Coronary artery (tissue), 2 donors: ENCODE data around the gene DDIT4L.
A peak's percentile ranks its signal among the peaks of the same experiment; 100 is the strongest.
"Not testable (repeated sequence)": the region's sequence is repeated elsewhere in the genome, so short reads cannot be mapped to it uniquely, and the experiment has no call there.

Experiments used
- DNase-seq: peaks from one replicate; pipeline ENCODE4 v3.0.0-alpha.2; 2017; ENCODE audit warnings: low spot score
- H3K27ac ChIP-seq, 2 donors: fragments of 200-600 bp; sonication (generic); one replicate each; pipeline ENCODE4 v1.5.1; 2016 to 2019
- H3K4me3 ChIP-seq: fragments of 200-600 bp; sonication (generic); 2 replicates; pipeline ENCODE4 v1.5.1; 2016; ENCODE audit warnings: mild to moderate bottlenecking, moderate library complexity
- CTCF ChIP-seq: fragments of 200-600 bp; sonication (generic); IDR thresholded peaks from one replicate; pipeline ENCODE4 v1.5.1; 2019; ENCODE audit warnings: antibody characterized with exemption

The DDIT4L gene

DNA sequence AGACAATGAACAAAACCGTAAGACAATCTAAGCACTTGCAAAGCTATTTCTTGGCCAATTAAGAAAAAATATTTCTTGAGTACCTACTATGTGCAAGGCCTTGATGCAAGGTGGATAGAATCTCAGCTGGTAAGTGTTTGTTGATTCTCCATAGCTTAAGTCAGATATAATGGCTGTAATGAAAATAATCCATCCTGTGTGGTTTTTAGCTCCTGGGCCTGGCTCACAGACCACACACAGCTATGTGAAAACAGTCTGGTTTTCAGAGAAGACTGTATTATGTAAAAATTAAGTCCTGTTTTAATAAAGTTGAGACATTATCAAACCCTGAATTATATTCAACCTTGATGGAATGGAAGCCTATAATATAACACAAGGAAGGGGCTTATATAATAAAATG, 7.8 kb upstream of the DDIT4L start:
- DNase-seq, result no peak
- no peak for TF ChIP-seq CTCF
- H3K4me3 ChIP-seq, result no peak overlapping the region
- no peak overlapping the region for H3K27ac ChIP-seq

DNA sequence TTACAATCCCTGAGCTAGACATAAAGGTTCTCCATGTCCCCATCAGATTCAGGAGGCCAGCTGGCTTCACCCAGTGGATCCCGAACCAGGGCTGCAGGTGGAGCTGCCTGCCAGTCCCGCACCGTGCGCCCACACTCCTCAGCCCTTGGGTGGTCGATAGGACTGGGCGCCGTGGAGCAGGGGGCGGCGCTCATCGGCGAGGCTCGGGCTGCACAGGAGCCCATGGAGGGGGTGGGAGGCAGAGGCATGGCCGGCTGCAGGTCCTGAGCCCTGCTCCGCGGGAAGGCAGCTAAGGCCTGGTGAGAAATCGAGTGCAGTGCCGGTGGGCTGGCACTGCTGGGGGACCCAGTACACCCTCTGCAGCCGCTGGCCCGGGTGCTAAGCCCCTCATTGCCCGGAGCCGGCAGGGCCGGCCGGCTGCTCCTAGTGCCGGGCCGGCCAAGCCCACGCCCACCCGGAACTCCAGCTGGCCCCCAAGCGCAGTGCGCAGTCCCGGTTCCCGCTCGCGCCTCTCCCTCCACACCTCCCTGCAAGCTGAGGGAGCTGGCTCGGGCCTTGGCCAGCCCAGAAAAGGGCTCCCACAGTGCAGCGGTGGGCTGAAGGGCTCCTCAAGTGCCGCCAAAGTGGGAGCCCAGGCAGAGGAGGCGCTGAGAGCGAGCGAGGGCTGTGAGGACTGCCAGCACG, 6.3 kb upstream of the DDIT4L start:
- H3K4me3 ChIP-seq, DNase-seq, H3K27ac ChIP-seq: not testable (repeated sequence)

DNA sequence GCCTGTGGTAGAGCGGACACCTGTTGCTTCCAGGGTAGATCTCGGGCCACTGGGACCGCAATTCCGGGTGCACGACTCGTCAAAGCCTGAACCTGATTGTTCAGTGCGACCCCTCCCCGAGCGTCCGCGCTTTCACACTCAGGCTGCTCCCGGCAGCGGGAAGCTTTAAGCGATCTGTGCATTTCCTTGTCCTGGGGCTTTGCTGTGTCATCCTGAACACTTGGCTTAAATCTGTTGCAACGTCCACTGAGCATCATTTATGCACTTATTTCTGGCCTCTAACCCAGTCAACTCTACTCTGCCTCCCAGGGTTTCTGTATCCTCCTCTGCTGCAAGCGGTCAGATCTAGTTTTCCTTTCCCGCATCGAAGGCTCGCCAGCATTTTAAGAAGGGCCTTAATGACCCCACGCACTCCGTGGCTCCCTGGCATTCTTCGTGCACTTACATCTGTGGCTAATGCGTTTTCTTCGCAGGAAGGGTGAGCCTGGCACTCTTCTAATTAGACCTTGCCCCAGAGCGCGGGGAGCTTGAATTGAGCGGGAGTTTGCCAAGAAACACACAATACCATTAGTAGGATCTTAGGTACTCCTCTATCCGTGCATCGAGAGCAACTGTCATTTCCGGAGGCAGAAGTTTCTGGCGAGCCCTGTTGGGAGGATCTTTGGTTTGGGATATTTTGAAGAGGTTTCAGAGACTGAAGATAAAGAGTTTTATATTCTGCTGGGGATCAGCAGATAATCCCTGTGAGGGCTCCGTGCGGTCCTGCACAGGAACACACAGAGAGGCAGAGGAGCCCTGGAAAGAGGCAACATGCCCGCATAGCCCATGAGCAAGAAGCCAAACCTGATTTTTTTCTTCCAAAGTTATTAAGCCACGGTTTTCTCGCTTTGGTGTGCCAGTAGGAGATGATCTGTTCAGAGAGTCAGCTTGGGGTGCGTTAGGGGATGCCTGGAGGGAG, 654 bp upstream of the DDIT4L start:
- TF ChIP-seq CTCF, result no peak
- Histone ChIP-seq H3K4me3 (peak overlapping the region; percentile 79), H3K27ac (peak overlapping the region; percentile 15 to 56)
- peak; percentile 73 for DNase-seq

DNA sequence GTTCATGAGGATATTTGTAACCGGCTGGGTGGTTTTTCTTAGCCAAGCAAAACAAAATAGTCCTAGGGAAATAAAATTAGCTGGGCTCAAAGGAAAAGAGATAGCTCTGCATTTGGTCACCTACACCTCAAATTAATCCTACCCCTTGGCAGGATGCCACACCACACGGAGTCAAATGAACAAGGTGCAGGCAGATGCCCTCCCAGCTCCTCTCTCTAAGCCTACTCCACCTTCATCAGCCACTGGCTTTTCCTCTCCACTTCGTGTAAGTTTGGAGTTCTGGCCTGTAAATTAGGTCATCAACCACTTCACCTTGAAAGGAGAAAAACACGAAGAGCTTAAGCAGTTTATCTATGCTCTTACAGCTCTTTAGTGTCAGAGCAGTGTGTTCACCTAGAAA, 1.4 kb downstream of the DDIT4L start:
- Histone ChIP-seq H3K27ac (no peak overlapping the region), H3K4me3 (peak overlapping the region; percentile 79)
- no peak for TF ChIP-seq CTCF
- DNase-seq, result no peak

DNA sequence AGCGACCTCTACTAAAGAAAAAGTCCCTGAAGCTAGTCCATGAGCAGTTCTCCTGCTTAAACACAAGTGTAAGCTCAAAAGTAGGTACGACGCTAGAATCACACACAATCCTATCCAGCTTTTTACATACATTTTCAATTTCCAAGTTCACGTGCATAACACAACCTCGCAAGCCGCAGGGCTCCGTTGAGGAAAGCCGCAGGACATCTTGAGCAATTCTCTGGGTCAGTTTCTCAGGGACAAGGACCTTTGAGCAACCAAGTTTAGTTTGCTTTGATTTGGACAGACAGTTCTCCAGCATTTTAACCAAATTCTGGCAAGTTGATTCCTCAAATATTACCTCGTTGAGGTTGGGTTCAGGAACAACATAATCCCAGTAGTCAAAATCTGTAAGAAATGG, 2.5 kb downstream of the DDIT4L start:
- Histone ChIP-seq H3K27ac (no peak overlapping the region), H3K4me3 (no peak overlapping the region)
- DNase-seq, result no peak
- no peak for TF ChIP-seq CTCF

- DNase-seq, result no peak
- H3K4me3 ChIP-seq, result no peak overlapping the region
- H3K27ac ChIP-seq, result no peak overlapping the region
- TF ChIP-seq CTCF, result no peak
Measured at GRCh38 chr4:100184787-100185186, 5.5 kb downstream of the DDIT4L start.

DNA sequence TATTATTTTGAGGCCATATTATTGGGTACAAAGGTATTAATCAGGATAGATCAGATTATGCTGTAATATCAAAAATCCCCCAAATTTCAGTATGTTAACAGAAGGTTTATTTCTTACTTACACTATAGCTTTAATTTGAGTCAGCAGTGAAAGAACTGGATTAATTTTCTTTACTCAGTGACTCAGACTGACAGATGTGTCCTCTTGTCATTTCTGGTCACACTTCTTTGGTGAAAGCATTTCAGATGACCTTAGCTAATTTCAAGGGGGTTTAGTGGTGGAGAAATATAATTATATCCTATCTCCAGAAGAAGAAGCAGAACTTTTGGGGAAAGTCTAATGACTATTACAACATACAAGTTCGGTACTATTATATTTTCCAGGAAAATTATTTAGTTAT, 12.4 kb downstream of the DDIT4L start:
- DNase-seq, result no peak
- Histone ChIP-seq H3K4me3 (no peak overlapping the region), H3K27ac (no peak overlapping the region)
- no peak for TF ChIP-seq CTCF
